Keratinocyte (primary cell): ENCODE results near the gene ZNF316. TPM values are rescaled to one million over a fixed set of nuclear protein-coding genes. Genes with fewer than 3 reads are reported as not detected.

Experiments used
- DNase-seq: peaks from one replicate; pipeline ENCODE4 v3.0.0-alpha.2; 2011; ENCODE audit warnings: low read depth, missing footprints, low spot score
- FAIRE-seq: peaks from 2 replicates; lab custom pipeline; 2011; peaks lifted over from hg19 to GRCh38; lab: Jason Lieb, UNC
- H2AFZ ChIP-seq: 2 replicates; pipeline ENCODE4 v1.6.0; 2012; ENCODE audit warnings: low read length, control low read depth, inconsistent platforms; ENCODE audit not compliant: control insufficient read depth
- H3K27ac ChIP-seq: 2 replicates; pipeline ENCODE4 v1.5.1; 2011; ENCODE audit warnings: low read length; ENCODE audit not compliant: control insufficient read depth, insufficient read depth
- H3K27me3 ChIP-seq: 3 replicates; pipeline ENCODE4 v1.6.0; 2011; ENCODE audit warnings: low read length; ENCODE audit not compliant: control insufficient read depth, insufficient read depth; ENCODE audit errors: extremely low read depth
- H3K36me3 ChIP-seq, 2 experiments: 2 replicates in 1 of 2; 3 replicates in 1 of 2; pipeline ENCODE4 v1.5.1; 2011; ENCODE audit warnings: low read length in 2 of 2, mild to moderate bottlenecking in 1 of 2; ENCODE audit not compliant: control insufficient read depth in 2 of 2, insufficient read depth in 2 of 2; ENCODE audit errors: extremely low read depth in 1 of 2
- H3K4me1 ChIP-seq: 3 replicates; pipeline ENCODE4 v1.5.1; 2011; ENCODE audit warnings: low read length; ENCODE audit not compliant: control insufficient read depth, insufficient read depth; ENCODE audit errors: extremely low read depth
- H3K4me2 ChIP-seq: 3 replicates; pipeline ENCODE4 v1.6.0; 2011; ENCODE audit warnings: low read depth, low read length; ENCODE audit not compliant: control insufficient read depth, insufficient read depth; ENCODE audit errors: extremely low read depth
- H3K4me3 ChIP-seq, 3 experiments: fragments of 200-600 bp in 1 of 3; sonication (generic) in 1 of 3; 2 replicates in 2 of 3; 3 replicates in 1 of 3; pipeline ENCODE4 v1.5.1; 2011 to 2016; ENCODE audit warnings: low read length in 3 of 3, mild to moderate bottlenecking in 3 of 3, control low read depth in 2 of 3, inconsistent platforms in 1 of 3, low read depth in 1 of 3, mixed read lengths in 1 of 3, mixed run types in 1 of 3, moderate library complexity in 1 of 3; ENCODE audit not compliant: control insufficient read depth in 2 of 3, insufficient read depth in 2 of 3; ENCODE audit errors: extremely low read depth in 1 of 3
- H3K79me2 ChIP-seq: 2 replicates; pipeline ENCODE4 v1.6.0; 2012; ENCODE audit warnings: low read length; ENCODE audit not compliant: control insufficient read depth, insufficient read depth
- H3K9ac ChIP-seq: 3 replicates; pipeline ENCODE4 v1.6.0; 2011; ENCODE audit warnings: low read length; ENCODE audit not compliant: control insufficient read depth, insufficient read depth; ENCODE audit errors: extremely low read depth
- H3K9me1 ChIP-seq: 3 replicates; pipeline ENCODE4 v1.6.0; 2011; ENCODE audit warnings: low read length; ENCODE audit not compliant: control insufficient read depth, insufficient read depth; ENCODE audit errors: extremely low read depth
- H3K9me3 ChIP-seq: 2 replicates; pipeline ENCODE4 v1.5.1; 2012; ENCODE audit warnings: low read depth, low read length; ENCODE audit not compliant: control insufficient read depth
- H4K20me1 ChIP-seq: 3 replicates; pipeline ENCODE4 v1.6.0; 2011; ENCODE audit warnings: low read length; ENCODE audit not compliant: control insufficient read depth, insufficient read depth; ENCODE audit errors: extremely low read depth
- CTCF ChIP-seq, 3 experiments: IDR thresholded peaks in 1 of 3; conservative IDR thresholded peaks in 1 of 3; optimal IDR thresholded peaks in 1 of 3; 2 replicates in 2 of 3; 3 replicates in 1 of 3; pipeline versions ENCODE3 to v1.5.1; 2011; ENCODE audit warnings: low read length in 3 of 3, mild to moderate bottlenecking in 3 of 3, moderate library complexity in 2 of 3, control low read depth in 1 of 3, inconsistent platforms in 1 of 3; ENCODE audit not compliant: insufficient read depth in 2 of 3; ENCODE audit errors: extremely low read depth in 1 of 3
- EZH2 ChIP-seq: IDR thresholded peaks from one replicate; pipeline ENCODE4 v1.6.1; 2012; ENCODE audit warnings: inconsistent platforms, mild to moderate bottlenecking, low read length, moderate library complexity
- dilution Hi-C: fragments of 300-500 bp; cut with MboI; formaldehyde crosslinking; loops from one replicate; pipeline ENCODE4 v1.7.0; 2020; ENCODE audit warnings: low sequenced_read_pairs; ENCODE audit not compliant: extremely low pct_ligation_motif_present
- polyA plus RNA-seq, 5 experiments: library from polyadenylated mRNA; depleted of rRNA in 3 of 5; stranded (reverse) in 3 of 5; stranded (forward) in 1 of 5; unstranded in 1 of 5; fragments of >200 nt; gene quantifications; 1 replicate in 1 of 5; 2 replicates in 3 of 5; 3 replicates in 1 of 5; pipeline versions ENCODE4 v1.2.1 to v1.2.3, GENCODE V29; 2011 to 2012; ENCODE audit warnings: missing spikeins in 2 of 5, low read depth in 1 of 5, low replicate concordance in 1 of 5

The ZNF316 gene
- polyA plus RNA-seq, 1 donor (not counting 4 experiments of a cell fraction or from before 2014, with no cell fraction given), result 5.1 TPM

- Histone ChIP-seq H3K4me2 (no peak overlapping the region), H3K4me1 (no peaks in the 10 kb centered on the region), H4K20me1 (no peaks in the 10 kb centered on the region), H2AFZ (no peak overlapping the region), H3K4me3 (no peak overlapping the region), H3K79me2 (no peaks in the 10 kb centered on the region), H3K36me3 (peaks cover 15 to 20% of the 10 kb centered on the region in 2 experiments), H3K9me1 (no peaks in the 10 kb centered on the region), H3K9ac (no peak overlapping the region), H3K9me3 (no peaks in the 10 kb centered on the region), H3K27ac (no peak overlapping the region), H3K27me3 (no peaks in the 10 kb centered on the region)
- no peak for TF ChIP-seq CTCF (optimal IDR thresholded peaks at IDR 0.05 in 1 of 3, IDR thresholded peaks at IDR 0.05 in 1 of 3, conservative IDR thresholded peaks at IDR 0.05 in 1 of 3; ENCODE audit: extremely low read depth in 1 of 3, insufficient read depth in 2 of 3, low read length in 3 of 3)
- no peak for TF ChIP-seq EZH2
- dilution Hi-C loops, result no loop called here
- DNase-seq (no peak), FAIRE-seq (no peak)
Observed at GRCh38 chr7:6649241-6649961, 12.3 kb downstream of the ZNF316 start.

DNA sequence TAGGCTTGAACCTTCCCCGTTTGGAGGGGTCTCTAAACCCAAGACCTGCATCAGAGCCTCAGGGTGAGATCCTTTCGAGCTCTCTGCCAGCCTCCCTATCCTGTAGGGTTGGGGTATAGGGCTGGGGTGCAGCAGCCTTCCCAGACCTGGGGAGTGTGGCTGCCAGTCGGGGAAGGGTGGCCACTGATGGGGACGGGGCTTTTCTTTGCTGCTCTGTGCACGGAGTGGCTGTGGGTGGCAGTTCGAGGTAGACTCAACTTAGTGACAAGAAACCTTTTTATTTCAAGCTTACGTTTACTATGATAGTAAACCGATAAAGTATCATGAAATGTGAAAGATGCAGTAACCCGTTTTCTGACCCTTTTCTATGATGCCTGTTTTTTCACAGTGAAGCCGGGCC lies 13.0 kb downstream of the ZNF316 start:
- no peaks in the 10 kb centered on the region for H3K4me1 ChIP-seq
- no peaks in the 10 kb centered on the region for H3K27me3 ChIP-seq
- H3K9ac ChIP-seq, result no peak overlapping the region
- DNase-seq (no peak), FAIRE-seq (no peak)
- dilution Hi-C loops, result no loop called here
- TF ChIP-seq EZH2, result no peak
- TF ChIP-seq CTCF (optimal IDR thresholded peaks at IDR 0.05 in 1 of 3, IDR thresholded peaks at IDR 0.05 in 1 of 3, conservative IDR thresholded peaks at IDR 0.05 in 1 of 3; ENCODE audit: extremely low read depth in 1 of 3, insufficient read depth in 2 of 3, low read length in 3 of 3), result no peak
- no peak overlapping the region for H3K27ac ChIP-seq
- no peaks in the 10 kb centered on the region for H3K9me3 ChIP-seq
- H2AFZ ChIP-seq, result no peak overlapping the region
- no peak overlapping the region for H3K4me2 ChIP-seq
- peaks cover 15 to 18% of the 10 kb centered on the region in 2 experiments for H3K36me3 ChIP-seq
- no peaks in the 10 kb centered on the region for H4K20me1 ChIP-seq
- H3K9me1 ChIP-seq, result no peaks in the 10 kb centered on the region
- no peaks in the 10 kb centered on the region for H3K79me2 ChIP-seq
- no peak overlapping the region for H3K4me3 ChIP-seq
